Measurements from ENCODE around the gene U2AF2. TPM values are rescaled to one million over a fixed set of nuclear protein-coding genes. Genes with fewer than 3 reads are reported as not detected.

U2AF2 gene
- total RNA-seq, 6 experiments from 2014 or later: 55.1 to 75.6 (median 63.5) TPM

GRCh38 chr19:55686311-55687050, 31.6 kb downstream of the U2AF2 start:
- ATAC-seq: no peak
- no peaks in the 10 kb centered on the region for H3K9me3 ChIP-seq
- no peaks in the 10 kb centered on the region for H3K27me3 ChIP-seq
- 86% methylated on average over 18 of the region's 29 CpGs for WGBS (ENCODE audit: insufficient coverage, low coverage, low lambda C conversion rate, missing lambda C conversion rate)
- peak in 2 of 3 donors; percentile 16 to 37 for DNase-seq
- H3K36me3 ChIP-seq: peaks cover 0 to 38% (median 19%) of the 10 kb centered on the region in 4 donors
- no peak overlapping the region for H3K27ac ChIP-seq
- H3K4me1 ChIP-seq: peaks cover 0 to 33% (median 15%) of the 10 kb centered on the region in 4 donors
- no peak for TF ChIP-seq POLR2A (IDR thresholded peaks at IDR 0.05)
- no peak for TF ChIP-seq CTCF (IDR thresholded peaks at IDR 0.05)
- intact Hi-C loops (cut with DNase I): loop anchor here in 1 of 2 donors (10.0 kb wide), 1 partner anchor 118 kb away; no protein-coding TSS in a partner anchor
- H3K4me3 ChIP-seq: no peak overlapping the region

GRCh38 chr19:55687281-55688201, 32.7 kb downstream of the U2AF2 start:
- Histone ChIP-seq H3K9me3 (no peaks in the 10 kb centered on the region), H3K4me1 (peaks cover 0 to 26% (median 9%) of the 10 kb centered on the region in 4 donors), H3K27ac (no peak overlapping the region), H3K27me3 (no peaks in the 10 kb centered on the region), H3K4me3 (no peak overlapping the region), H3K36me3 (peaks cover 0 to 39% (median 20%) of the 10 kb centered on the region in 4 donors)
- peak in 2 of 3 donors; percentile 24 to 54 for DNase-seq
- intact Hi-C loops (cut with DNase I): loop anchor here in 1 of 2 donors (10.0 kb wide), 1 partner anchor 117 kb away; no protein-coding TSS in a partner anchor
- no peak for ATAC-seq
- no peak for TF ChIP-seq POLR2A (IDR thresholded peaks at IDR 0.05)
- no peak for TF ChIP-seq CTCF (IDR thresholded peaks at IDR 0.05)
- 92% methylated on average over 2 of the region's 22 CpGs for WGBS (ENCODE audit: insufficient coverage, low coverage, low lambda C conversion rate, missing lambda C conversion rate)

- WGBS (ENCODE audit: insufficient coverage, low coverage, low lambda C conversion rate, missing lambda C conversion rate): 70% methylated on average over 9 of the region's 27 CpGs
- no peaks in the 10 kb centered on the region for H3K27me3 ChIP-seq
- DNase-seq: peak in 2 of 3 donors; percentile 16 to 18
- intact Hi-C loops (cut with DNase I): loop anchor here in 1 of 2 donors (10.0 kb wide), 1 partner anchor 116 kb away; no protein-coding TSS in a partner anchor
- ATAC-seq: no peak
- TF ChIP-seq CTCF (IDR thresholded peaks at IDR 0.05): no peak
- no peak for TF ChIP-seq POLR2A (IDR thresholded peaks at IDR 0.05)
- H3K27ac ChIP-seq: no peak overlapping the region
- peaks cover 3 to 50% (median 24%) of the 10 kb centered on the region in 4 donors for H3K36me3 ChIP-seq
- H3K4me3 ChIP-seq: no peak overlapping the region
- no peaks in the 10 kb centered on the region for H3K9me3 ChIP-seq
- peaks cover 0 to 17% (median 5%) of the 10 kb centered on the region in 4 donors for H3K4me1 ChIP-seq
Observed at GRCh38 chr19:55688422-55689218, 33.8 kb downstream of the U2AF2 start.
